Activated T-helper 1 cell treated with anti-CD3 and anti-CD28 coated beads, Interleukin-12 subunit alpha, Interleukin-12 subunit beta, Interleukin-2, Interleukin-4 antibody, amounts not matched to agents 30 ng/mL and 10 ng/mL and 1 ng/mL, durations not matched to agents 14 hours and 24 hours and 36 hours (primary cell): ENCODE results near the gene SFXN3. TPM values are rescaled to one million over a fixed set of nuclear protein-coding genes. Genes with fewer than 3 reads are reported as not detected.

Experiments used
- DNase-seq: peaks from one replicate; pipeline ENCODE4 v3.0.0; 2021; ENCODE audit warnings: low spot score
- H3K27ac Mint-ChIP-seq: one replicate; pipeline ENCODE4 v1.8.0; 2021; ENCODE audit warnings: mild to moderate bottlenecking, mixed read lengths
- H3K27me3 Mint-ChIP-seq: one replicate; pipeline ENCODE4 v1.8.0; 2022; ENCODE audit warnings: mild to moderate bottlenecking, moderate library complexity, mixed read lengths; ENCODE audit not compliant: insufficient read depth
- H3K36me3 Mint-ChIP-seq: one replicate; pipeline ENCODE4 v1.8.0; 2021; ENCODE audit warnings: low read depth, mixed read lengths
- H3K4me1 Mint-ChIP-seq: one replicate; pipeline ENCODE4 v1.8.0; 2021; ENCODE audit warnings: low read depth, mixed read lengths
- H3K4me3 Mint-ChIP-seq: one replicate; pipeline ENCODE4 v1.8.0; 2021; ENCODE audit warnings: mild to moderate bottlenecking, moderate library complexity, mixed read lengths
- H3K9me3 Mint-ChIP-seq: one replicate; pipeline ENCODE4 v1.8.0; 2021; ENCODE audit warnings: mixed read lengths
- intact Hi-C: fragments of 100-400 bp; cut with micrococcal nuclease; formaldehyde crosslinking; loops from one replicate; pipeline ENCODE4 v1.15.1; 2024
- total RNA-seq: library from RNA; stranded (reverse); gene quantifications from 2 replicates; pipeline ENCODE4 v1.2.3, GENCODE V29; 2022

Gene SFXN3
- total RNA-seq, 1 donor from 2014 or later, result 34.8 TPM

DNA sequence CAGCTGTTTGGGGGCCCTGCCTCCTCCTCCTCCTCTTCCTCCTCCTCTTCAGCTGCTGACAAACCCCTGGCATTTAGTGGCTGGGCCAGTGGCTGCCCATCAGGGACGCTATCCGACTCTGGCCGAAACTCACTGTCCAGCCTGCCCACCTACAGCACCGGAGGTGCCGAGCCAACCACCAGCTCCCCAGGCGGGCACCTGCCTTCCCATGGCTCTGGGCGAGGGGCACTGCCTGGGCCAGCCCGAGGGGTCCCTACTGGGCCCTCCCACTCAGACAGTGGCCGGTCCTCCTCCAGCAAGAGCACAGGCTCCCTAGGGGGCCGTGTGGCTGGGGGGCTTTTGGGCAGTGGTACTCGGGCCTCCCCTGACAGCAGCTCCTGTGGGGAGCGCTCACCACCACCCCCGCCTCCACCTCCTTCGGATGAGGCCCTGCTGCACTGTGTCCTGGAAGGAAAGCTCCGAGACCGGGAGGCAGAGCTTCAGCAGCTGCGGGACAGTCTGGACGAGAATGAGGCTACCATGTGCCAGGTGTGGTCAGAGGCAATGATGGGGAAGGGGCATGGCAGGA lies 27.3 kb upstream of the SFXN3 start:
- H3K27ac Mint-ChIP-seq, result no peak overlapping the region
- DNase-seq, result no peak
- H3K27me3 Mint-ChIP-seq, result peaks cover 2% of the 10 kb centered on the region
- intact Hi-C loops, result no loop called here
- no peaks in the 10 kb centered on the region for H3K9me3 Mint-ChIP-seq
- H3K4me3 Mint-ChIP-seq, result no peak overlapping the region
- H3K4me1 Mint-ChIP-seq, result peaks cover 8% of the 10 kb centered on the region
- H3K36me3 Mint-ChIP-seq, result peaks cover 5% of the 10 kb centered on the region

DNA sequence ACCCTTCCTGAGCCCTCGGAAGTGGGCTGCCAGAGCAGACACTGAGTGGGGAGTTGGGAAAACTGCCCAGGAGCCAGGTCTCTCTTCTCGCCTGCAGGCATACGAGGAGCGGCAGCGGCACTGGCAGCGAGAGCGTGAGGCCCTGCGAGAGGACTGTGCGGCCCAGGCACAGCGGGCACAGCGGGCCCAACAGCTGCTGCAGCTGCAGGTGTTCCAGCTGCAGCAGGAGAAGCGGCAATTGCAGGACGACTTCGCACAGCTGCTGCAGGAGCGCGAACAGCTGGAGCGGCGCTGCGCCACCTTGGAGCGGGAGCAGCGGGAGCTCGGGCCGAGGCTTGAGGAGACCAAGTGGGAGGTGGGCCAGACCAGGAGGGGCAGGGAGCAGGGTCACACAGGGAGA lies 25.7 kb upstream of the SFXN3 start:
- intact Hi-C loops, result no loop called here
- H3K9me3 Mint-ChIP-seq, result no peaks in the 10 kb centered on the region
- no peak overlapping the region for H3K4me3 Mint-ChIP-seq
- DNase-seq, result no peak
- no peak overlapping the region for H3K27ac Mint-ChIP-seq
- peaks cover 2% of the 10 kb centered on the region for H3K27me3 Mint-ChIP-seq
- peaks cover 5% of the 10 kb centered on the region for H3K36me3 Mint-ChIP-seq
- H3K4me1 Mint-ChIP-seq, result peaks cover 6% of the 10 kb centered on the region

DNA sequence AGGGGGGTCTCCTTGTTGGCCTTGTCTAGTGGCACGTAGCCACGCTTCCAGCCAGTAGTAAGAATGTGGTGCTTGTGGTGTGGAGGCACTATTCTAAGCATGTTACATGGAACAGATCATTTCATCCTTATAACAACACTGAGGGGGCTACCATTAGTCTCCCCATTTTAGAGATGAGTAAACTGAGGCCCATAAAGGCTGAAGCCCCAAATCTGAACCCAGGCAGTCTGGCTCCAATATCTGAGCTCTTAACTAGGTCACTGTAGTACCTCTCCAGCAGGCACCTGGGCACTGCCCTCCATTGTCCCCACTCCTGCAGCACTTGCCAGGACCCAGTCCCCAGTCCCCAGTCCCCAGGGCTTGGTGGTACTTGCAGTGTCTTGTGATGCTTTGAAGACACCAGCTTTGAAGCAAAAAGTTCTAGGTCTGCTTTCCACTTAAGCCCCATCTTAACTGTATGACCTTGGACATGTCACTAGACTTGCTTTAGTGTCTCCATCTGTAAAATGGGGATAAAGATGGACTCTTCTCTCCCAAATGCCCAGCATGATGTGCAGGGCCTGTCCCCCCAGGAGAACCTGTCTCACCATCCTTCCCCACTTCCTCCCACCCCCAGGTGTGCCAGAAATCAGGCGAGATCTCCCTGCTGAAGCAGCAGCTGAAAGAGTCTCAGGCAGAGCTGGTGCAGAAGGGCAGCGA lies 25.0 kb upstream of the SFXN3 start:
- peaks cover 4% of the 10 kb centered on the region for H3K36me3 Mint-ChIP-seq
- peaks cover 3% of the 10 kb centered on the region for H3K4me1 Mint-ChIP-seq
- intact Hi-C loops, result no loop called here
- H3K27ac Mint-ChIP-seq, result no peak overlapping the region
- H3K9me3 Mint-ChIP-seq, result no peaks in the 10 kb centered on the region
- no peak overlapping the region for H3K4me3 Mint-ChIP-seq
- peaks cover 2% of the 10 kb centered on the region for H3K27me3 Mint-ChIP-seq
- DNase-seq, result no peak

DNA sequence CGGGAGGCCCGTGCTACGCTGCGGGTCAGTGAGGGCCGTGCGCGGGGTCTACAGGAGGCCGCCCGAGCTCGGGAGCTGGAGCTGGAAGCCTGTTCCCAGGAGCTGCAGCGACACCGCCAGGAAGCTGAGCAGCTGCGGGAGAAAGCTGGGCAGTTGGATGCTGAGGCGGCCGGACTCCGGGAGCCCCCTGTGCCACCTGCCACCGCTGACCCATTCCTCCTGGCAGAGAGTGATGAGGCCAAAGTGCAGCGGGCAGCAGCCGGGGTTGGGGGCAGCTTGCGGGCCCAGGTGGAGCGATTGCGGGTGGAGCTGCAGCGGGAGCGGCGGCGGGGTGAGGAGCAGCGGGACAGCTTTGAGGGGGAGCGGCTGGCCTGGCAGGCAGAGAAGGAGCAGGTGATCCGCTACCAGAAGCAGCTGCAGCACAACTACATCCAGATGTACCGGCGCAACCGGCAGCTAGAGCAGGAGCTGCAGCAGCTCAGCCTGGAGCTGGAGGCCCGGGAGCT lies 24.4 kb upstream of the SFXN3 start:
- Mint-ChIP-seq H3K9me3 (no peaks in the 10 kb centered on the region), H3K27ac (no peak overlapping the region), H3K36me3 (peaks cover 2% of the 10 kb centered on the region), H3K27me3 (no peaks in the 10 kb centered on the region), H3K4me3 (no peak overlapping the region), H3K4me1 (no peaks in the 10 kb centered on the region)
- DNase-seq, result no peak
- intact Hi-C loops, result no loop called here

DNA sequence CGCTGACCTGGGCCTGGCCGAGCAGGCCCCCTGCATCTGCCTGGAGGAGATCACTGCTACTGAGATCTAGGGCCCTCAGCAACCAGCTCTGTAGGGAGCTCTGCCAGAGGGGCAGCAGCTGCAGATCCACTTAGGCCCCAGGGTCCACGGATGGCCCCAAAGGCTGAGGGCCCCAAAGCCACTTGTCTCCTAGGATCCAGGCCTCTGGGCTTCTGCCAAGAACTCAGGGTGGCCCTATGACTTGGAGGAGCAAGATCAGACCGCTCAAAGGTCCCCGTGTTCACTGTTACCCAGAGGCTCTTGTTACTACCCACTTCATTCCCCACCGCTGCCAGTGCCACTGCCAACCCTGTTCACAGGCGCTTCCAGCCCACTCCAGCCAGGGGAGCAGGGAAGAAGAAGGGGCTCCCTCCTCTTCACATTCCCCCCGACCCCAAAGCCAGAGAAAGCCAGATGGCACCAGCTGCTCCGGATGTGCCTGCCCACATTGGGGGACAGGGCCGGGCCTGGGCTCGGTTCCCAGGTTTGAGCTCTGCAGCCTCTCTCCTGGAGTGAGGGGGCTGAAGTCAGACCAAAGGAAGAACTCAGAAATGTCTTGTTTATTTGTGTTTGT lies 23.8 kb upstream of the SFXN3 start:
- Mint-ChIP-seq H3K9me3 (no peaks in the 10 kb centered on the region), H3K4me1 (no peaks in the 10 kb centered on the region), H3K36me3 (peaks cover 2% of the 10 kb centered on the region), H3K27ac (no peak overlapping the region), H3K4me3 (no peak overlapping the region), H3K27me3 (no peaks in the 10 kb centered on the region)
- intact Hi-C loops, result no loop called here
- no peak for DNase-seq

DNA sequence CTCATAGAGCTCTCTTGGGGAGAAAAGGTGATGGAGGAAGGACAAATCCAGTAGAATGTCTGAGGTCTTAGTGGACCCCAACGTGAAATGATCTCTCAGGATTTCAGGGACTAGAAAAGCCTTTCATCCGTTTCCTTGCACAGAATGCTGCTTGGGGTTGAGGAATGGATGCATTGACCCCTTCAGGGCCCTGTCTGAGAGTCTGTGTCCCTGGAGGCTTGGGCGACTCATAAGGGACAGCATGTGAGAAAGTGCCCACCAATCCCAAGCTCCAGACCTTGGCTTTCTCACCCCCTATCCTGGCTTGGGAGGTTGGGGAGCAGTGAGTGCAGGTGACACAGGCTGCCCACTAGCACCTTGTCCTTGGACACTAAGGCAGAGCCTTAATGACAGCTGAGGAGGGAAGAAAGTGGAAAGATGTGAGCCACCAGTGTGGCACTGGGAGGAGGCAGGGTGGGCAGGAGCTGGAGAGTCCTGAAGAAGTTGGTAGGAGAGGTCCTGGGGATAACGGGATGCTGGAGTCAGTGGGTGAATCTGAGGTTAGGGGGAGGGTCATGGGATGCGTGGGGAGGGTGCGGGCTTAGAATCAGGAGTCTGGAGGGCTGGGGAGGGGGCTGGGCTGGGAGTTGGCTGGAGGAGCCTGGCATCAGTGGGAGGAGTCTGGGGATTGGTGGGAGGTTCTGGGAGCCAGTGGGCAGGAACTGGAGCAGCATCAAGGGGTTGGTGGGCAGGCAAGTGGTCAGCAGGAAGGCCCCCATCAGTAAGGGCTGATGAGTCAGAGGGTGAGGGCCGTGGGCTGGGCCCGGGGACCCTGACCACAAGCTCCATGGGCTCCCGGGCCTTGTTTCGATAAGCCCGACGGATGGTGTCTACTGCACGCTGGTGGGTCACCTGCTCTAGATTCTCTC lies 22.9 kb upstream of the SFXN3 start:
- Mint-ChIP-seq H3K4me3 (no peak overlapping the region), H3K9me3 (no peaks in the 10 kb centered on the region), H3K27ac (no peak overlapping the region), H3K27me3 (peaks cover 2% of the 10 kb centered on the region), H3K36me3 (peaks cover 2% of the 10 kb centered on the region), H3K4me1 (peaks cover 6% of the 10 kb centered on the region)
- DNase-seq, result no peak
- intact Hi-C loops, result no loop called here

DNA sequence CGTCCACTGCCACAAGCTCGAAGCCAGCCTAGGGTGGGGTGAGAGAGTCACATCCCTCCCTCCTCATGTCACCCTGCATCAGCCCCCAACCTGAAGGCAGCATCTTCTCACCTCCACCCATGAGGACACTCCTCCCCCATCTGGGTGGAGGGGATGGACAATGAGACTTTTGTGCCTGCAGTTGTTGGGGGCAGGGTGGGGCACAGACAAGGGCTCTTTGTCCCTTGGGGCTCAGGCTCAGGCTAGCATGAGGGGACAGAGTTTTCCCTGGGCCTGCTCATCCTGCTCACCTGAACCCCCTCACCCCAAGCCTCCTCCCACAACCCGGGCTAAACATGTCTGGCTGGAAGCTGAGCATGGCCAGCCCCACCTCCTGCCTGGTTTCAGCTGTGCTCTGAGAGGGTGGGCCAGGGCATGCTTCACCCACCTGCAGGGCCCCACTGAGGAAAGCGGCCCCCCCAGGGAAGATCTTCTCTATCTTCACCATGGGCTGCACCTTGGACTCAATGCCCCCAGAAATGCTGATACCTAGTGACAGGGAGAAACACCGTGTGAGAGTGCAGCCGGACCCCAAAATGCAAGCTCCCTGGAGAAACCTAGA lies 22.1 kb upstream of the SFXN3 start:
- no peaks in the 10 kb centered on the region for H3K9me3 Mint-ChIP-seq
- H3K36me3 Mint-ChIP-seq, result peaks cover 2% of the 10 kb centered on the region
- no peak overlapping the region for H3K27ac Mint-ChIP-seq
- H3K4me1 Mint-ChIP-seq, result peaks cover 10% of the 10 kb centered on the region
- H3K4me3 Mint-ChIP-seq, result no peak overlapping the region
- no peak for DNase-seq
- peaks cover 6% of the 10 kb centered on the region for H3K27me3 Mint-ChIP-seq
- intact Hi-C loops, result no loop called here

DNA sequence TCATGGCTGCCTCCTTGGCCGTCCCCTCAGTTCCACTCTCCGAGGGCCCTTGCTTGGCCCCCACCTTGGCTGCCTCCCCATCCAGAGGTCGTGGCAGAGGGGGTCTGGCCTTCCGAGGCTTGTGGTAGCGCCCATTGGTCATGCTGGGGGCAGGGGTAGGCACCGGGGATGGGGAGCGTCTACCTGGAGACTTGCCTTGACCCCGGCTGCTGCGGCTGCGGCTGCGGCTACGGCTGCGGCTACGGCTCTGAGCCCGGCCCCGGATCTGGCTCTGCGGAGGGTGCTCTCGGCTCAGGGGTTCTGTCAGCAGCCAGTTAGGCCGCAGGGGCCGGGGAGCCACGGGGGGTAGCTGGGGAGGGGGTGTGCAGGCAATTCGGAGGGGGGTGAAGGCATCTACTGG lies 20.7 kb upstream of the SFXN3 start:
- no peak overlapping the region for H3K4me3 Mint-ChIP-seq
- peaks cover 11% of the 10 kb centered on the region for H3K27me3 Mint-ChIP-seq
- no peak for DNase-seq
- H3K4me1 Mint-ChIP-seq, result peaks cover 24% of the 10 kb centered on the region
- H3K27ac Mint-ChIP-seq, result no peak overlapping the region
- H3K9me3 Mint-ChIP-seq, result no peaks in the 10 kb centered on the region
- peaks cover 2% of the 10 kb centered on the region for H3K36me3 Mint-ChIP-seq
- intact Hi-C loops, result loop anchor here (5.0 kb wide), 1 partner anchor 448 kb away; no protein-coding TSS in a partner anchor

DNA sequence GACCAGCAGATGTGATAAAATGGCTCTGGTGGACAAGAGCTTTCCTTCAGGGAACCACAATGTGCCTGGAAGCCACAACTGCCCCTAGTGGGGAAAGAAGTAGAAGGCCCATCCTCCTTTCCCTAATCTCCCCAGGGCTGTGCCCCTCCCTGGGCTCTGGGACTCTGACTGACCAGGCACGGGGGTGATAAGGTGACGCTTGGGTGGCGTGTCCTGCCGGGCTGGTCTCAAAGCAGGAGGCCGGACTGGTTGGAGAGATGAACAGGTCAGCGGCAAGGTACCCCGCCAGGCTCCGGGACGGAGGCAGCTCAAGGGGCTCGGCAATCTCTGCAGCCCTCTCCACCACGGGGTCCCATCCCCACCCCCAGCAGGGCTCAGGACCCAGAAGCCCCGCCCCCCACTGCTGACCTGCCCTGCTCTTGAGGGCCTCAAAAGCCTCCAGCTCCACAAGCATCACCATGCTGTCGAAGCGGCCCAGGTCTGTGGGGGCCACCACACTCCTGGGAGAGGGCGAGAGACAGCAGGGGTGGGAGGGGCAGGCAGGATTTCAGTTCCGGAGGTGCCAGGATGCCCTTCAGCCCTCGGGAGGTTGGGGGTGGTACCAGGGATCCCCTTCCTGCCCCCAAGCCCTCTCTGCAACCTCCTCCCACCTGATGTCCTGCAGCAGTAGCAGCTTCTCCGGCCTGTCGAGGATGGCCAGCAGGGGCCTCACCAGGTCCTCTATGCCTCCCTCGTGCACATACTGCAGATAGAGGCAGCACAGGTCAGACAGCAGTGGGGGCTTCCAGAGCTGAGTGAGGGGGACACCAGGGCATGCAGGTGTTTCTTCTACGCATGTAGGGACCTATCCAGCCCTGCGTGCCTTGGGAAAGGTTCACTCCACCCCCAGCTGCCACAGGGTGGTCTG lies 19.3 kb upstream of the SFXN3 start:
- no peak overlapping the region for H3K4me3 Mint-ChIP-seq
- no peak overlapping the region for H3K27ac Mint-ChIP-seq
- DNase-seq, result no peak
- peaks cover 18% of the 10 kb centered on the region for H3K27me3 Mint-ChIP-seq
- H3K9me3 Mint-ChIP-seq, result no peaks in the 10 kb centered on the region
- no peaks in the 10 kb centered on the region for H3K36me3 Mint-ChIP-seq
- intact Hi-C loops, result loop anchor here (2.0 to 5.0 kb wide), 2 partner anchors 99 to 449 kb away; partner anchors contain the start of gene SLF2
- peaks cover 27% of the 10 kb centered on the region for H3K4me1 Mint-ChIP-seq

DNA sequence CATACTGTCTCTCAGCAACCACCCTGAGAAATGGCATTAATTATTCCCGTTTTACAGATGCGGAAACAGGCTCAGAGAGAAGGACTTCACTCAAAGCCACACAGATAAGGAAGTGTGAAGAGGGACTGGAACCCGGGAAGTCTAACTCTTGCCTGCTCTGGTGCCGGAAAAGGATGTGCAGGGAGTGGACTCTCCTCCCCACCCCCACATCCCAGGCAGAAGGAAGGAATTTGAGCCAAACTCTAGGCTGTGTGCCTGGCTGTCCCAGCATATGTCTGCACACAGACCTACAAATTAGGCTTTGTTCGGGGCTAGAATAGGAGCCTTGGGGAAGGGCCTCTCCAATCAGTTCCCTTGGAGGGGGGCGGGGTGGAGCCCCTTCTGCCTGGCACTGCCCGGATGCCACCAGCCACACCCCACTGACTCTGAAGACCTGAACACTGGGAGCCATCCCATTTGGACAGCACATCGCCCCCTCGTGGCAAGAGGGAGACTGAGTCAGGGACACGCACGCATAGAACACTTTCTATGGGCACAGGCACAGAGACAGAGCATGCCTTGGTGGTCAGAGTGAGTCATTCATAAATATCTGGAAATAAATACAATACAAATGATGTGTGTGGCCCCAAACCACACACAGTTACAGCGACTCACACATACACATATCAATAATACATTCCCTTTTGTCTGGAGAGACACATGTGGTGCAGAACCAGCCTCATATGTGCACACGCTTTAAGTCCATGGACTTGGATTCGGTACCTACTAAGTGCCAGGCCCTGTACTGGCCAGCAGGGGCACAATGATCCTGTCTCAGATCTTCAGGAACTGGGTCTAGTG lies 18.3 kb upstream of the SFXN3 start:
- DNase-seq, result peak; percentile 58
- H3K9me3 Mint-ChIP-seq, result no peaks in the 10 kb centered on the region
- H3K4me3 Mint-ChIP-seq, result no peak overlapping the region
- H3K36me3 Mint-ChIP-seq, result no peaks in the 10 kb centered on the region
- peak overlapping the region; percentile 64 for H3K27ac Mint-ChIP-seq
- intact Hi-C loops, result loop anchor here (1.0 to 5.0 kb wide), 5 partner anchors 14 to 450 kb away; partner anchors contain the start of genes PDZD7, SEMA4G, SFXN3 and SLF2
- H3K4me1 Mint-ChIP-seq, result peaks cover 27% of the 10 kb centered on the region
- peaks cover 26% of the 10 kb centered on the region for H3K27me3 Mint-ChIP-seq

DNA sequence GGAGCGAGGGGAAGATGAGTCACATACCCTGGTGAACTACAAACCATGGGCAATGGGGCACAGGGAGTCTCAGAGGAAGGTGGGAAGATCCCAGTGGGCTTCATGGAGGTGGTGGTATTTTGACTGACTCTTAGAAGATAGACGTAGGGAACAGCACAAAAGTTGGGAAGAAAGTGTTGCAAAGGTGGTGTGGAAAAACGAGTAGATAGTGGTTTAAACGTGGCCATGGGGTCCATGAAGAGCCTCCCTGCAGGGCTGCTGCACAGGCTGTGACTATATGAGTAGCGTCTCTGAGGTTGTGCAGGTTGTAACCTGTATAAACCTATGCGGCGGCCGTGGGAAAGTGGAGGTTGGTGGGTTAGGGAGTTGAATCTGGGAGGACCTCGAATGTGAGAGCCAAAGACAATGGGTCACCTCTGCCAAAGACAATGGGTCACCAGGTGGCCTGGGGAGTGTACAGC lies 17.6 kb upstream of the SFXN3 start:
- Mint-ChIP-seq H3K36me3 (no peaks in the 10 kb centered on the region), H3K4me3 (no peak overlapping the region), H3K27me3 (peaks cover 28% of the 10 kb centered on the region), H3K27ac (peak overlapping the region; percentile 64), H3K9me3 (no peaks in the 10 kb centered on the region), H3K4me1 (peaks cover 27% of the 10 kb centered on the region)
- intact Hi-C loops, result loop anchor here (1.0 to 5.0 kb wide), 5 partner anchors 15 to 451 kb away; partner anchors contain the start of genes PDZD7, SEMA4G, SFXN3 and SLF2
- DNase-seq, result no peak
